ENCODE results near the gene CTDP1. TPM values are rescaled to one million over a fixed set of nuclear protein-coding genes. Genes with fewer than 3 reads are reported as not detected.

The CTDP1 gene
- total RNA-seq, 1 experiment from 2014 or later, result 33.7 TPM

- no peaks in the 10 kb centered on the region for H3K27me3 Mint-ChIP-seq (ENCODE audit: low read depth)
- H3K4me2 ChIP-seq (ENCODE audit: insufficient read depth, insufficient read length, low read length), result no peak overlapping the region
- H2BK15ac ChIP-seq (ENCODE audit: low read depth, low read length), result no peak overlapping the region
- H3K4me1 ChIP-seq (ENCODE audit: insufficient read depth, low read length), result peaks cover 3% of the 10 kb centered on the region; the same call in 1 of the 2 replicates
- peaks cover 20 to 24% of the 10 kb centered on the region in 2 experiments for H3K4me1 Mint-ChIP-seq
- H3K4ac ChIP-seq (ENCODE audit: low read depth, low read length), result no peak overlapping the region
- H4K91ac ChIP-seq (ENCODE audit: insufficient read length, low read depth, low read length), result no peak overlapping the region
- DNase-seq, result no peak
- no peak overlapping the region for H3K18ac ChIP-seq (ENCODE audit: insufficient read length, low read depth, low read length)
- peaks cover 57% of the 10 kb centered on the region; the same call in 1 of the 2 replicates for H3K79me2 ChIP-seq (ENCODE audit: insufficient read depth, low read length)
- TF ChIP-seq, protein P1, sequence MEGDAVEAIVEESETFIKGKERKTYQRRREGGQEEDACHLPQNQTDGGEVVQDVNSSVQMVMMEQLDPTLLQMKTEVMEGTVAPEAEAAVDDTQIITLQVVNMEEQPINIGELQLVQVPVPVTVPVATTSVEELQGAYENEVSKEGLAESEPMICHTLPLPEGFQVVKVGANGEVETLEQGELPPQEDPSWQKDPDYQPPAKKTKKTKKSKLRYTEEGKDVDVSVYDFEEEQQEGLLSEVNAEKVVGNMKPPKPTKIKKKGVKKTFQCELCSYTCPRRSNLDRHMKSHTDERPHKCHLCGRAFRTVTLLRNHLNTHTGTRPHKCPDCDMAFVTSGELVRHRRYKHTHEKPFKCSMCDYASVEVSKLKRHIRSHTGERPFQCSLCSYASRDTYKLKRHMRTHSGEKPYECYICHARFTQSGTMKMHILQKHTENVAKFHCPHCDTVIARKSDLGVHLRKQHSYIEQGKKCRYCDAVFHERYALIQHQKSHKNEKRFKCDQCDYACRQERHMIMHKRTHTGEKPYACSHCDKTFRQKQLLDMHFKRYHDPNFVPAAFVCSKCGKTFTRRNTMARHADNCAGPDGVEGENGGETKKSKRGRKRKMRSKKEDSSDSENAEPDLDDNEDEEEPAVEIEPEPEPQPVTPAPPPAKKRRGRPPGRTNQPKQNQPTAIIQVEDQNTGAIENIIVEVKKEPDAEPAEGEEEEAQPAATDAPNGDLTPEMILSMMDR (conservative IDR thresholded peaks at IDR 0.05), result no peak
- no peaks in the 10 kb centered on the region for H3K9me3 ChIP-seq (ENCODE audit: control insufficient read depth, low read depth, low read length)
- H3K4me3 Mint-ChIP-seq, result peak overlapping the region in 1 of 2 experiments; percentile 53; a peak in 1 of 5 replicates
- H3K27ac Mint-ChIP-seq, result peak overlapping the region in 2 of 3 experiments; percentile 40 to 72; a peak in 2 of 7 replicates
- no peak overlapping the region for H2BK5ac ChIP-seq (ENCODE audit: insufficient read length, low read length)
- no peak overlapping the region for H4K8ac ChIP-seq (replicated peaks; ENCODE audit: insufficient read length, low read depth, low read length)
- no peak overlapping the region for H3K9ac ChIP-seq (ENCODE audit: extremely low read depth, insufficient read length, low read length)
- no peak overlapping the region for H3K14ac ChIP-seq (ENCODE audit: insufficient read depth, low read length)
- peaks cover 9% of the 10 kb centered on the region for H3K79me1 ChIP-seq (ENCODE audit: insufficient read depth, low read depth, low read length, poor library complexity, severe bottlenecking)
- H3K36me3 Mint-ChIP-seq (ENCODE audit: insufficient read depth in 1 of 3, low read depth in 3 of 3), result peaks cover 0 to 6% (median 5%) of the 10 kb centered on the region in 3 experiments; a peak in 3 of 7 replicates
- H3K9me3 Mint-ChIP-seq, result no peaks in the 10 kb centered on the region
- no CpG with 5 or more reads among the region's 15 CpGs for WGBS (ENCODE audit: extremely low coverage, insufficient read length, low lambda C conversion rate)
- H2AK5ac ChIP-seq (ENCODE audit: insufficient read length, low read length), result no peak overlapping the region
- no peak overlapping the region for H2BK12ac ChIP-seq (ENCODE audit: insufficient read length, low read depth, low read length)
- H3K23me2 ChIP-seq (ENCODE audit: insufficient read length, low read depth, low read length, poor library complexity, severe bottlenecking), result peaks cover 5% of the 10 kb centered on the region
- no peak overlapping the region for H2BK20ac ChIP-seq (ENCODE audit: low read depth, low read length, poor library complexity, severe bottlenecking)
- H3T11ph ChIP-seq (ENCODE audit: low read length), result no peak overlapping the region
- no peak overlapping the region for H2BK120ac ChIP-seq (ENCODE audit: low read depth, low read length, poor library complexity, severe bottlenecking)
- H4K5ac ChIP-seq (ENCODE audit: insufficient read length, low read depth, low read length), result no peak overlapping the region
- H3K27ac ChIP-seq (ENCODE audit: insufficient read length, low read depth, low read length), result no peak overlapping the region
- H4K20me1 ChIP-seq (ENCODE audit: control insufficient read depth, insufficient read depth, insufficient read length), result no peaks in the 10 kb centered on the region
- H2AFZ ChIP-seq (ENCODE audit: low read length), result no peak overlapping the region
- H3K23ac ChIP-seq (ENCODE audit: insufficient read length, low read depth, low read length), result no peak overlapping the region
- H3K27me3 ChIP-seq (ENCODE audit: insufficient read depth, low read length), result no peaks in the 10 kb centered on the region
- H3K56ac ChIP-seq (ENCODE audit: insufficient read length, low read depth, low read length), result no peak overlapping the region
Measured at GRCh38 chr18:79682894-79683625, 3.5 kb downstream of the CTDP1 start.

Data from H9 (cell line).